Astrocyte of the cerebellum (primary cell): ENCODE results near the gene CAMTA1.

Experiments
- DNase-seq: peaks from one replicate; pipeline ENCODE4 v3.0.0-alpha.2; 2011; ENCODE audit warnings: low read depth
- H3K4me3 ChIP-seq: 2 replicates; pipeline ENCODE4 v1.5.1; 2011; ENCODE audit warnings: mild to moderate bottlenecking, low read depth, low read length, moderate library complexity
- in situ Hi-C: cut with HindIII; loops from 2 replicates; pipeline ENCODE4 v1.10.0; 2017; ENCODE audit warnings: low sequenced_read_pairs
- TF ChIP-seq, protein P1 (sequence below): IDR thresholded peaks from 2 replicates; pipeline ENCODE4 v1.5.1; 2012; ENCODE audit warnings: low read length, low read depth, moderate library complexity, mild to moderate bottlenecking; ENCODE audit errors: missing control alignments

CAMTA1 gene

DNA sequence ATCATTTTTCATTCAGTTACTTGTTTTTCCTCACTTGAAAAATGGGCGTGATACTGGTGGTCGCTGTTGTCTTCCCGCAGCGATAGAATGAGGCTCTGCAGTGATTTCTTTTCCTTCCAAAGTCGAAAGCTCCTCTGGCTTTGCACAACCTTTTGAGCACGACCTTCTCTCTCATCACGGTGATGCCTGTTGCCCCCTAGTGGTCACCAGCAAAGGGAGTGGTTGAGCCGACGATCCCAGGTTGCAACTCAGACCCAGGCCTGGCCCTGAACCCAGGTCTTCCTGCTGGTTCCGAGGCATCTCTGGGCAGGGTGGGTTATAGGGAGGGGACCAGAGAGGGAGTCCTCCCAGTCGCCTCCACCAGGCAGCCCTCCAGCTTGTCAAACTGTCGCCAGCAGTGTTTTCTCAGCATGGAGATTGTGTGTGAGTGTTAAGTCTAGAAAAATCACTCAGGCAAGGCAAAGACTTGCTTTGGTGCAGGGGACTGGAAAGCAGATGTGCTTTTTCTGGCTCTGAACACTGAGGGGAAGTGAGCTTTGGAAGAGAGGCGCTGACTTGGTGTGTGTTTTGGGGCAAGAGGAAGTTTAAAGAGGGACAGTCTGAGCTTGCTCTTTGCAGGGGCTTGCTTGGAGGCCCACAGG lies 285.3 kb downstream of the CAMTA1 start:
- peak overlapping the region; percentile 34 for H3K4me3 ChIP-seq
- TF ChIP-seq, protein P1, sequence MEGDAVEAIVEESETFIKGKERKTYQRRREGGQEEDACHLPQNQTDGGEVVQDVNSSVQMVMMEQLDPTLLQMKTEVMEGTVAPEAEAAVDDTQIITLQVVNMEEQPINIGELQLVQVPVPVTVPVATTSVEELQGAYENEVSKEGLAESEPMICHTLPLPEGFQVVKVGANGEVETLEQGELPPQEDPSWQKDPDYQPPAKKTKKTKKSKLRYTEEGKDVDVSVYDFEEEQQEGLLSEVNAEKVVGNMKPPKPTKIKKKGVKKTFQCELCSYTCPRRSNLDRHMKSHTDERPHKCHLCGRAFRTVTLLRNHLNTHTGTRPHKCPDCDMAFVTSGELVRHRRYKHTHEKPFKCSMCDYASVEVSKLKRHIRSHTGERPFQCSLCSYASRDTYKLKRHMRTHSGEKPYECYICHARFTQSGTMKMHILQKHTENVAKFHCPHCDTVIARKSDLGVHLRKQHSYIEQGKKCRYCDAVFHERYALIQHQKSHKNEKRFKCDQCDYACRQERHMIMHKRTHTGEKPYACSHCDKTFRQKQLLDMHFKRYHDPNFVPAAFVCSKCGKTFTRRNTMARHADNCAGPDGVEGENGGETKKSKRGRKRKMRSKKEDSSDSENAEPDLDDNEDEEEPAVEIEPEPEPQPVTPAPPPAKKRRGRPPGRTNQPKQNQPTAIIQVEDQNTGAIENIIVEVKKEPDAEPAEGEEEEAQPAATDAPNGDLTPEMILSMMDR = peak; percentile 92
- in situ Hi-C loops = no loop called here
- DNase-seq = peak; percentile 37

DNA sequence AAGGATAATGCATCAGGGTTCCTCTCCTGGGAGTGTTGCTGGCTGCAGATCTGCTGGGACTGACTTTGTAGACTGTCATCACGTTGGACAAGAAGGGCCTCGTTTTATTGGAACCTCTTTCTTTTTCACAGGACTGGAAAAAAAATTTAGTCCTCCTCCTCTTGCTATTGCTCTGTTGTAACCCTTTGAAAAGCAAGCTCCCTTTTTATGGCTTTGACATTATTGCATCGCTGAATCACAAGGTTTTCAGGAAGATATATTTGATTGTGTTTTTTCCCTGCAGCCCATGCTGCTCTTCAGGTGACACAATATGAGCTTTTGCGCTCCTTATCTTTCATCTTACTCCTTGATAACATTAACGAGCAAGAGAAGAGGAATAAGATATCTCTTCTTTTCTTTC lies 290.9 kb downstream of the CAMTA1 start:
- H3K4me3 ChIP-seq = no peak overlapping the region
- DNase-seq = no peak
- TF ChIP-seq, protein P1 = no peak
- in situ Hi-C loops = loop anchor here (5.0 kb wide), 1 partner anchor 64 kb away; no protein-coding TSS in a partner anchor

DNA sequence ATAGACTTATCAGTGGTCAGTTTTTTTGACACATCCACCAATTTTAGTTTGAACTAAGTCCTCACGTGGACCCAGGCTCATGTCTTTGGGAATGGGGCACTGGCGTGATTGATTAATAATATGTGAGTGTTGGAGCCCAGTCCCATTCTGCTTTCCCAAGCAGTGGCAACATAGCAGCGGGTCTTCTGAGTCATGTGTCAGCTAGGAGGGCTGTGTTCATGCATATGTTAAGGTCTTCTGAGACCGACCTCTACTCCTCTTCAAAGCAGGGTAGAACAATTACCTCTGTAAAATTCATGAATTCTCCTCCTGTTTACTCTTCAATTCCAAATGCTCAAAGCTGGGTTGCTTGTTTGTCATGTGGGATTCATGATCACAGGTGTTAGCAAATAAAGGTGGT lies 291.3 kb downstream of the CAMTA1 start:
- in situ Hi-C loops = loop anchor here (5.0 kb wide), 1 partner anchor 64 kb away; no protein-coding TSS in a partner anchor
- DNase-seq = no peak
- H3K4me3 ChIP-seq = no peak overlapping the region
- TF ChIP-seq, protein P1 = no peak

DNA sequence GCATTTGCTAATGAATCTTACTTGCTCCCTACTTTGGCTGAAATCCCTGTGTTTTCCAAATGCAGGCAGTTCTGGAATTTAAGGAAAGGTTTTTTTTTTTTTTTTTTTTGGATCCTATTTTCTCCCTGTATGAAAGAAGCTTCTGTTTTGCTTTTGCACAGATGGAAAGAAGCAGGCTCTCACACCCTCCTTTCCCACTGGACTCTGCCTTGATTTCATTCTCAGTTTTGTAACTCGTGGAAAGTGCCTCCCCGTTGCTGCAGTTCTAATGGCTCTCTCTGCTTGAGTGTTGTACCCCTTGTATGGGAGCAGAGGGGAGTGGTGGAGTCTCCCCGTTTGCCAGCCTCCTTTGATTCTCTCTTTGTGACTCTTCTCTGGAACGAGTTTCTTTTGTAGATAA lies 291.9 kb downstream of the CAMTA1 start:
- TF ChIP-seq, protein P1 = no peak
- in situ Hi-C loops = loop anchor here (5.0 kb wide), 1 partner anchor 65 kb away; no protein-coding TSS in a partner anchor
- H3K4me3 ChIP-seq = no peak overlapping the region
- no peak for DNase-seq

DNA sequence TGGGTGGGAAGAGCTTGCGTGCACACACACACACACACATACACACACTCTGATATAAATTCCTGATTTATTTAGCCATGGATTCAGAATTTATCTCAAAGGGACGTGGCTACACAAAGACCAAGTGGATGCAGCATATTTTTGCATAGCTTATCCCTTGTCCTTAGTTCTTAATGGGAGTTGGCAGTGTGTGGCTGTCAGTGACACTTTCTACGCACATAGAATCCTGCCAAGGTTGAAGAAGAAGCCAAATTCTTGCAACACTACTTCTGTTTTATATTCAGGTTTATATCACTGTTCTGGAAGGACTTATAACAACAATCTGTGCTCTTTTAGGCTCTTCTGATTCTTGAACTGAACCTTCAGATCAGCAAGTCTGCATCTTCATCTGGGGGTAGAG lies 292.7 kb downstream of the CAMTA1 start:
- no peak overlapping the region for H3K4me3 ChIP-seq
- in situ Hi-C loops = loop anchor here (5.0 kb wide), 1 partner anchor 66 kb away; no protein-coding TSS in a partner anchor
- DNase-seq = no peak
- TF ChIP-seq, protein P1 = no peak

DNA sequence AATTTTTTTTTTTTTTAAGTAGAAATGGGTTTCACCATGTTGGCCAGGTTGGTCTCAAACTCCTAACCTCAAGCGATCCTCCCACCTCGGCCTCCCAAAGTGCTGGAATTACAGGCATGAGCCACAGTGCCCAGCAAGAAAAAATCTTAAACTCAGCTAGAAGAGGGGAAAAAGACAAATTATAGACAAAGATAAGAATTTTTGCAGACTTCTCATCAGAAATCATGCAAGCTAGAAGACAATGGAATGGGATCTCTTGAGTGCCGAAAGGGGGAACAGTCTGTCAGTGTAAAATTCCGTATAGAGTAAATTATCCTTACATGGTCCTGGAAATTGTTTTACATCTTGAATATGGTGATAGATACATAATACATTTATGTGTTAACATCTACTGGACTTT lies 294.4 kb downstream of the CAMTA1 start:
- no peak overlapping the region for H3K4me3 ChIP-seq
- TF ChIP-seq, protein P1 = no peak
- DNase-seq = no peak
- in situ Hi-C loops = loop anchor here (5.0 kb wide), 1 partner anchor 67 kb away; no protein-coding TSS in a partner anchor
